Stomach (tissue), 9 donors: ENCODE data around the gene OST4. TPM values are rescaled to one million over a fixed set of nuclear protein-coding genes. Genes with fewer than 3 reads are reported as not detected.

Source experiments
- DNase-seq, 2 donors: peaks; one replicate each; pipeline versions ENCODE4 v3.0.0 to v3.0.0-alpha.2; 2013 to 2019
- H3K27ac ChIP-seq, 5 donors: fragments of 200-600 bp in 4 of 5; sonication (generic) in 4 of 5; one replicate each; pipeline ENCODE4 v1.5.1; 2013 to 2019; ENCODE audit warnings: mild to moderate bottlenecking in 1 of 5, moderate library complexity in 1 of 5
- H3K27me3 ChIP-seq, 3 donors: fragments of 200-600 bp; sonication (generic); one replicate each; pipeline ENCODE4 v1.5.1; 2017 to 2019; ENCODE audit warnings: mixed run types in 1 of 3
- H3K36me3 ChIP-seq, 4 donors: fragments of 200-600 bp; sonication (generic); 1 replicate in 3 of 4; 2 replicates in 1 of 4; pipeline ENCODE4 v1.5.1; 2016 to 2019
- H3K4me1 ChIP-seq, 4 donors: fragments of 200-600 bp; sonication (generic); one replicate each; pipeline ENCODE4 v1.5.1; 2016 to 2019
- H3K4me3 ChIP-seq, 4 donors: fragments of 200-600 bp; sonication (generic) in 3 of 4; one replicate each; pipeline ENCODE4 v1.5.1; 2016 to 2019; ENCODE audit warnings: mild to moderate bottlenecking in 1 of 4
- H3K9me3 ChIP-seq, 4 donors: fragments of 200-600 bp; sonication (generic); one replicate each; pipeline ENCODE4 v1.5.1; 2016 to 2019
- EP300 ChIP-seq: sonication (generic); formaldehyde crosslinking; IDR thresholded peaks from one replicate; pipeline ENCODE4 v1.6.1; 2017; ENCODE audit warnings: antibody characterized with exemption
- POLR2A ChIP-seq, 4 donors: fragments of 450-650 bp; IDR thresholded peaks; one replicate each; pipeline ENCODE4 v1.6.1; 2016; ENCODE audit warnings: antibody characterized with exemption in 4 of 4, control low read depth in 2 of 4, mild to moderate bottlenecking in 1 of 4, moderate library complexity in 1 of 4
- POLR2AphosphoS5 ChIP-seq, 3 donors: sonication (generic); formaldehyde crosslinking; IDR thresholded peaks; one replicate each; pipeline ENCODE4 v1.6.1; 2016; ENCODE audit warnings: antibody characterized with exemption in 3 of 3
- WGBS, 5 donors: extraction: QIAGEN DNeasy Blood & Tissue Kit in 3 of 5; methylation state at CpG; one replicate each; pipeline versions ENCODE4 v1.1.5 to v1.1.7; 2013 to 2018; 5-methylcytosine and 5-hydroxymethylcytosine counted together
- intact Hi-C: fragments of 100-400 bp; cut with DNase I; formaldehyde crosslinking; loops from one replicate; pipeline ENCODE4 v1.15.1; 2023; ENCODE audit warnings: low total_unique reads
- polyA plus RNA-seq, 3 donors: library from polyadenylated mRNA; stranded (reverse); fragments of 200-250 nt; gene quantifications; one replicate each; pipeline ENCODE4 v1.2.3, GENCODE V29; 2013
- total RNA-seq, 5 donors: library from RNA; depleted of rRNA; stranded (reverse); fragments of >200 nt; gene quantifications; one replicate each; pipeline versions ENCODE4 v1.1.0 to v1.2.3, GENCODE V29; 2014 to 2016
- TF ChIP-seq, protein P1 (sequence below), 7 experiments: fragments of 450-650 bp in 4 of 7; fragments of 200-600 bp in 3 of 7; sonication (generic) in 3 of 7; IDR thresholded peaks; one replicate each; pipeline ENCODE4 v1.5.1; 2016 to 2019; ENCODE audit warnings: antibody characterized with exemption in 7 of 7, control low read depth in 2 of 7, mild to moderate bottlenecking in 1 of 7
- donor health status: healthy with polysubstance abuse.
- donor health status: Bipolar disorder and iron deficiency.
- donor health status: healthy.

The OST4 gene
- total and polyA plus RNA-seq, 8 donors: 16.8 to 610 (median 209) TPM

DNA sequence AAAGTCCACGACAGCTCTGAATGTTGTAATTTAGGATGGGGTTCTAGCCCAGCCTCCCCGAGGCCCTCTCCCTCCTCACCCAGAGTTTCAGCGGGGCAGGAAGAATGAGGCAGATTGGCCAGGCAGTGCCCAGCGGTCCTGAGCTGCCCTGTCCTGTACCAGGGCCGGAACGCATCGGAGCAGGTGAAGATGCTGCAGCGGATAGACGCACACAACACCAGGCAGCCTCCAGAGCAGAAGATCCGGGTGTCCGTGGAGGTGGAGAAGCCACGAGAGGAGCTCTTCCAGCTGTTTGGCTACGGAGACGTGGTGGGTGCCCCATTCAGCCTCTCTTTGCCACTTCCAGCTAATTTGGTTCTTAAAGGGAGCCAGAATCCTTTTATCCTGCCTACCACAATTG, 25.9 kb upstream of the OST4 start:
- Histone ChIP-seq H3K27me3 (no peaks in the 10 kb centered on the region), H3K27ac (no peak overlapping the region), H3K4me3 (no peak overlapping the region), H3K36me3 (peaks cover 0 to 27% (median 0%) of the 10 kb centered on the region in 4 donors), H3K4me1 (peaks cover 0 to 21% (median 16%) of the 10 kb centered on the region in 4 donors), H3K9me3 (no peaks in the 10 kb centered on the region)
- WGBS, 5 donors: 86 to 93% (median 91%) methylated on average over 13 to 14 of the region's 14 CpGs
- intact Hi-C loops: no loop called here
- TF ChIP-seq, protein P1, sequence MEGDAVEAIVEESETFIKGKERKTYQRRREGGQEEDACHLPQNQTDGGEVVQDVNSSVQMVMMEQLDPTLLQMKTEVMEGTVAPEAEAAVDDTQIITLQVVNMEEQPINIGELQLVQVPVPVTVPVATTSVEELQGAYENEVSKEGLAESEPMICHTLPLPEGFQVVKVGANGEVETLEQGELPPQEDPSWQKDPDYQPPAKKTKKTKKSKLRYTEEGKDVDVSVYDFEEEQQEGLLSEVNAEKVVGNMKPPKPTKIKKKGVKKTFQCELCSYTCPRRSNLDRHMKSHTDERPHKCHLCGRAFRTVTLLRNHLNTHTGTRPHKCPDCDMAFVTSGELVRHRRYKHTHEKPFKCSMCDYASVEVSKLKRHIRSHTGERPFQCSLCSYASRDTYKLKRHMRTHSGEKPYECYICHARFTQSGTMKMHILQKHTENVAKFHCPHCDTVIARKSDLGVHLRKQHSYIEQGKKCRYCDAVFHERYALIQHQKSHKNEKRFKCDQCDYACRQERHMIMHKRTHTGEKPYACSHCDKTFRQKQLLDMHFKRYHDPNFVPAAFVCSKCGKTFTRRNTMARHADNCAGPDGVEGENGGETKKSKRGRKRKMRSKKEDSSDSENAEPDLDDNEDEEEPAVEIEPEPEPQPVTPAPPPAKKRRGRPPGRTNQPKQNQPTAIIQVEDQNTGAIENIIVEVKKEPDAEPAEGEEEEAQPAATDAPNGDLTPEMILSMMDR (IDR thresholded peaks at IDR 0.05): no peak
- TF ChIP-seq POLR2AphosphoS5 (IDR thresholded peaks at IDR 0.05) (no peak), EP300 (no peak), POLR2A (IDR thresholded peaks at IDR 0.05) (no peak)
- no peak for DNase-seq

DNA sequence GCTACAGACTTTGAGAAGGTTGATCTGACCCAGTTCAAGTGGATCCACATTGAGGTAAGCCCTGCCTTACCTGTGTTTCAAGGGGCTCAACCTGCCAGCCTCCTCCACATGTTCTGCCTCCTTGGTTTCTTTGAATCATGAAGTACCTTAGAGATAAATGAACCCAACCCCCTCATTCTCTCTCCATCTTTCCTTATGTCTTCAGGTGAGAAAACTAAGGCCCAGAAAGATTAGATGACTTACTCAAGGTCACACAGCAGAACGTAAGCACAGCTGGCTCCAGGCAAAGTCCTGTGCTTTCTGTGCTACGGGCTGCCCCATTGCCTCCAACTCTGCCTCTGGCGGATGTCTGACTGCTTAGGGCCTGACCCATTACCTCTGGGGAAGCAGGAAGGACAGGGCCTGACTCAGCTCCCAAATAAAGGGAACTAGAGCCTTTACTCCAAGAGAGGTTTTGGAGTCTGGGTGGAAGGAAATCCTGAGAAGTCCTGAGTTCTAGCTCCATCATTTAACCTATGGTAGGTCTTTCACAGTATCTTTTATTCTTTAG, 25.4 kb upstream of the OST4 start:
- Histone ChIP-seq H3K36me3 (peaks cover 0 to 32% (median 0%) of the 10 kb centered on the region in 4 donors), H3K27me3 (no peaks in the 10 kb centered on the region), H3K9me3 (no peaks in the 10 kb centered on the region), H3K4me1 (peaks cover 0 to 25% (median 16%) of the 10 kb centered on the region in 4 donors), H3K4me3 (no peak overlapping the region), H3K27ac (peak overlapping the region in 1 of 5 donors; percentile 3)
- WGBS, 5 donors: 67 to 75% (median 74%) methylated on average over 3 of the region's 3 CpGs
- no peak for DNase-seq
- no peak for TF ChIP-seq POLR2A (IDR thresholded peaks at IDR 0.05)
- intact Hi-C loops: no loop called here

DNA sequence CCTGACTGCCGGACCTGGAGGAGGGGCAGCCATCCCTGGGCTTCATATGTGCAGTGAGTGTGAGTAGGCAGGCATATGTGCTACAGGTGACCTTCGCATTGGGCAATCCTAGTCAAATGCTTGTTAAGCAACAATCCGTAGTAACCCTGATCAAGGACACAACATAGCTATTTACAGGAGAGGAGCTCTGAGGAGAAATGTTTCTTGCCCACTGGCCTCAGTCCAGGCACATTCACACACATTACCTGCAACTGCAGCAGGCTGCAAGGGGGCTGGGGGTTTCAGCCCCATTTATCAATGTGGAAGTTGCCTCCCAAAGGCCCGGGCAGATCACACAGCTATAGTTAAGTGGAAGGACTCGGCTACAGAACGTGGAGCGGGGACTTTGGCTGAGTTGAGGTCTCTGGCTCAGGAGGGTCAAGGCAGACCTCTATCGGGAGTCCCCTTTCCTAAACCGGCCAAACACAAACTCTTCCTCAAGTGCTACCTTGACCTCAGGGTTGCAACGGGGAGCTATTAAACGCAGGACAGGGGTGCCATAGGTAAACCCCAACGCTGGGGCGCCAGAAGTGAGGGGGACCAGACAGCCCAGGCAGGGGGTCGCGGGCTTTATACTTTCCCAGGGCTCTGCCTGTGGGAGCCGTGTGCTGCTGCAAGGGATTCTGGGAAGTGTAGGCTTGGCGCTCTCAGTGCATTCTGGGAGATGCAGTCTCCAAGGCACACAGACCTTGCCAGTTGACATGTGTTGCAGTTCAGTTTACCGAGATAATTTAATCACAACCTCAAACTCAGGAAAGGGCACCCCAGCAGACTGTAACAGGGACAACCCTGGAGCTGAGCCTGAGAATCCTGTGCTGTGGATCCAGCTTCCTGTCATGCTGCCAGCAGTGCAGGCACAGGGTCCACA, 24.5 kb upstream of the OST4 start:
- H3K27ac ChIP-seq: peak overlapping the region in 1 of 5 donors; percentile 3
- TF ChIP-seq POLR2AphosphoS5 (IDR thresholded peaks at IDR 0.05) (peak in 2 of 3 donors; percentile 29 to 55), POLR2A (IDR thresholded peaks at IDR 0.05) (no peak)
- peaks cover 0 to 25% (median 16%) of the 10 kb centered on the region in 4 donors for H3K4me1 ChIP-seq
- 22 to 37% (median 30%) methylated on average over 11 to 18 of the region's 18 CpGs for WGBS, 5 donors
- H3K4me3 ChIP-seq: peak overlapping the region; percentile 28 to 51 (median 38)
- no peaks in the 10 kb centered on the region for H3K27me3 ChIP-seq
- peaks cover 0 to 33% (median 0%) of the 10 kb centered on the region in 4 donors for H3K36me3 ChIP-seq
- DNase-seq: peak; percentile 64 to 89
- H3K9me3 ChIP-seq: no peaks in the 10 kb centered on the region
- intact Hi-C loops: no loop called here

DNA sequence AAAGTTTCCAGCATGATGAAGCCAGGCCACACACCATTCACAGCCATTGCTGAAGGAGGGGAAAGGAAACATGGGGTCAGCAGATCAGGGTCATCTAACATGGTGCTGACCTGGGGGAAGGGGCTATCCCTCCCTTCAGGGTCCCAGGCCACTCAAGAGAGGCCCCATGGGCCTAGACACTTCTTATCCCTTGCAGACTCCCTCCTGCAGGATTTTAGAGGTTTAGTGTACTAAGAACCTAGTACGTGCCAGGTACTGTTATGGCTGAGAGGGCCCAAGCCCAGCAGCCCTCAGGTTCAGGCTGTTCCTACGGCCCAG, 23.9 kb upstream of the OST4 start:
- H3K27ac ChIP-seq: no peak overlapping the region
- TF ChIP-seq, protein P1 (IDR thresholded peaks at IDR 0.05): no peak
- TF ChIP-seq POLR2AphosphoS5 (IDR thresholded peaks at IDR 0.05) (no peak), POLR2A (IDR thresholded peaks at IDR 0.05) (no peak), EP300 (no peak)
- no peaks in the 10 kb centered on the region for H3K27me3 ChIP-seq
- H3K36me3 ChIP-seq: peaks cover 0 to 29% (median 0%) of the 10 kb centered on the region in 4 donors
- no peaks in the 10 kb centered on the region for H3K9me3 ChIP-seq
- H3K4me1 ChIP-seq: peaks cover 0 to 25% (median 16%) of the 10 kb centered on the region in 4 donors
- intact Hi-C loops: no loop called here
- no peak for DNase-seq
- H3K4me3 ChIP-seq: no peak overlapping the region
- WGBS, 5 donors: 89 to 100% (median 96%) methylated on average over 2 of the region's 2 CpGs

DNA sequence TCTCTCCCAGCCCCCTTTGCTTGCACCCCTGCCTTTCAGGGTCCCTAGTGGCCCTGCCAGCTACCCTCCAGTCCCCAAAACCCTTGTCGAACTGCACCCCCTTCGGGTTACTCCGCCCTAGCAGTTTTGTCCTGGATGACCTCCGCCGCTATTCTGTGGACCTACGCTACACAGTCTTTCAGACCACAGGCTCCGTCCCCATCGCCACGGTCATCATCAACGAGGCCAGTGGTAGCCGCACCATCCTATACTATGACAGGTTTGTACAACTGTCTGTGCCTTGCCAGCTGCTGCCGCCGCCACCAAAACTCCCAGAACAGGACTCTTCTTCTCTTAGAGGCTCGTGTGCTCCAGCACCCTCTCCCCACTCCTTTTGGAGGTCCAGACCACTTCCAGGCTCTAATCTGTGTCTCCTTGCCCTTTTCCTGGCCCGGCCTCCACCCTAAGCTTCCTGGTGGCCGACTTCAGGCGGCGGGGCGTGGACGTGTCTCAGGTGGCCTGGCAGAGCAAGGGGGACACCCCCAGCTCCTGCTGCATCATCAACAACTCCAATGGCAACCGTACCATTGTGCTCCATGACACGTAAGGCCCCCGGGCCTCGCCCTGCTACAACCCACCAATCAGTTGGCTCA, 23.0 kb upstream of the OST4 start:
- TF ChIP-seq EP300 (no peak), POLR2AphosphoS5 (IDR thresholded peaks at IDR 0.05) (no peak), POLR2A (IDR thresholded peaks at IDR 0.05) (no peak)
- TF ChIP-seq, protein P1 (IDR thresholded peaks at IDR 0.05): no peak
- Histone ChIP-seq H3K27ac (no peak overlapping the region), H3K4me3 (no peak overlapping the region), H3K4me1 (peaks cover 0 to 25% (median 16%) of the 10 kb centered on the region in 4 donors), H3K9me3 (no peaks in the 10 kb centered on the region), H3K36me3 (peaks cover 0 to 20% (median 0%) of the 10 kb centered on the region in 4 donors), H3K27me3 (no peaks in the 10 kb centered on the region)
- 90 to 95% (median 93%) methylated on average over 24 of the region's 24 CpGs for WGBS, 5 donors
- no peak for DNase-seq
- intact Hi-C loops: no loop called here
